Fibroblast of skin of left biceps (primary cell): ENCODE results near the gene KIFC1.
A peak's percentile ranks its signal among the peaks of the same experiment; 100 is the strongest.

ENCODE experiments used
- DNase-seq, 2 experiments: peaks; one replicate each; pipeline ENCODE4 v3.0.0-alpha.2; 2013; ENCODE audit warnings: low read depth in 2 of 2

Gene KIFC1

GRCh38 chr6:33443025-33443424 lies 51.4 kb downstream of the KIFC1 start:
- DNase-seq = no peak

DNA sequence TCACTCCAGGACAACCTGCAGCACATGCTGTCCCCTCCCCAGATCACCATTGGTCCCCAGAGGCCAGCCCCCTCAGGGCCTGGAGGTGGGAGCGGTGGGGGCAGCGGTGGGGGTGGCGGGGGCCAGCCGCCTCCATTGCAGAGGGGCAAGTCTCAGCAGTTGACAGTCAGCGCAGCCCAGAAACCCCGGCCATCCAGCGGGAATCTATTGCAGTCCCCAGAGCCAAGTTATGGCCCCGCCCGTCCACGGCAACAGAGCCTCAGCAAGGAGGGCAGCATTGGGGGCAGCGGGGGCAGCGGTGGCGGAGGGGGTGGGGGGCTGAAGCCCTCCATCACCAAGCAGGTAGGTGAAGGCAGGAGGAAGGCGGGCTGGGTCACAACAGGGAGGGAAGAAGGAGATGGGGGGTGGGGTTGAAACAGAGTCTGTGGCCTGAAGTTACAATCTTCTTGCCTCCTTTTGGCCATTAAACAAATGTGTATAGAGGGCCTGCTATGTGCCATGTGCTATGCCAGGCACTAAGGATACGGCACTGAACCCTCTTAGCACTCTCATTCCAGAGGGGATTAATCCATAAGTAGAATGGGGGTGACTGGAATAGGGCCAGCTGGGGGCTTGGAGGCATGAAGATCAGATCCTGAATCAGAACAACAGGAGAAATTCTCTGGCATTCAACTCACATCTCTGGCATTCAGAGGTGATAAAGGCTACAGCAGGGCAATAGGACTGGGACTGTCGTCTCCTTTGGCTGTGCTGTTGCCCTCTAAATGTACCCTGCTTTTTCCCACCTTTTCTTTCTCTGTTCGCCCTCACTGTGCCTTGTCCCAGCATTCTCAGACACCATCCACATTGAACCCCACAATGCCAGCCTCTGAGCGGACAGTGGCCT lies 52.2 kb downstream of the KIFC1 start:
- DNase-seq = no peak

- no peak for DNase-seq
These were observed 53.5 kb downstream of the KIFC1 start for GRCh38 chr6:33445119-33445603.

DNA sequence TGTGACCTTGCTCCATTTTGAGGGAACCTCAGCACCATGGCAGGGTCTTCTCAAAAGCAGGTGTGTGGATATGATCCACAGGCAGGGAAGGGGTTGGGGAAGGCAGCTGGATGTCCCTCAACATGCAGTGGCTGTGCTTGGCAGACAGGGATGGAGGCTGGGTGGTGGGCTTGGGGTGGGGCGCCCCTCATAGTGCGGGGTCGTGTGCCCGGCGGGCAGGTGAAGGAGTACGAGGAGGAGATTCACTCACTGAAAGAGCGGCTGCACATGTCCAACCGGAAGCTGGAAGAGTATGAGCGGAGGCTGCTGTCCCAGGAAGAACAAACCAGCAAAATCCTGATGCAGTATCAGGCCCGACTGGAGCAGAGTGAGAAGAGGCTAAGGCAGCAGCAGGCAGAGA lies 54.7 kb downstream of the KIFC1 start:
- no peak for DNase-seq

- no peak for DNase-seq
These were observed 58.8 kb downstream of the KIFC1 start for GRCh38 chr6:33450434-33450833.

DNA sequence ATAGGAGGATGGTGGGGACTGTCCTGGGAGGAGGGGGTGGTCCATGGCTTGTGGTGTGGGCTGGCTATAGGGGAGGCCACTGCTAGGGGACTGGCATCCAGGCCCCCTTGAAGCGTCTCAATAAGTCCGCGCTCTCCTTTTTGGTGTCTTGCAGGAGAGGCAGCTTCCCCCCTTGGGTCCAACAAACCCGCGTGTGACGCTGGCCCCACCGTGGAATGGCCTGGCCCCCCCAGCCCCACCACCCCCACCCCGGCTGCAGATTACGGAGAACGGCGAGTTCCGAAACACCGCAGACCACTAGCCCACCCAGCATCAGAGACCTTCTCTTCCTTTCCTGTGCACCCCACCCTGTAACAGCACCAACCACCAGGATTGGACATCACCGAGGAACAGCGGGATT lies 60.0 kb downstream of the KIFC1 start:
- no peak for DNase-seq

- DNase-seq = no peak
These were observed 60.9 kb downstream of the KIFC1 start for GRCh38 chr6:33452496-33452895.

GRCh38 chr6:33453393-33454008 lies 61.9 kb downstream of the KIFC1 start:
- no peak for DNase-seq

- DNase-seq = peak; percentile 83 to 85
These were observed 62.7 kb downstream of the KIFC1 start, which contains the start of gene ZBTB9 for GRCh38 chr6:33454009-33454946. Gene ZBTB9 (plus strand): TSS chr6:33454576. CDS start chr6:33455101, 525 bp downstream.

GRCh38 chr6:33455051-33455450 lies 63.4 kb downstream of the KIFC1 start:
- no peak for DNase-seq

GRCh38 chr6:33456156-33456555 lies 64.5 kb downstream of the KIFC1 start:
- DNase-seq = no peak

DNA sequence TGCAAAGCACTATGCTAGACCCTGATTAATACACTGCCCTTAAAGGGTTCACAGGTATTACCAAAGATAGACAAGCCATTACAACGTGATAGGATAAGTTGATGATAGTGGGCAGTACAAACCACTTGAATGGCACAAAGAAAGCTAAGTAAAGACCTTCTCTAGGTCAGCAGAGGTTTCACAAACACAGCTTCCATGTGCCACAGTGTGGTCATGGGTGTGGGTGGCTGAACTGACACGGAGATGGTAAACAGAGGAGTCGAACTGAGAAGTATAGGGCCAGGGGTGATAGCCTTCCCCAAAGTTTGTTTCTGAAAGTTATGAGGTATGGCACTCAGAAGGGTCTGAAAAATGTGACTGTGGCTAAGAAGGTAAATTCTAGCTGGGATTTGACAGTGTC lies 67.1 kb downstream of the KIFC1 start:
- no peak for DNase-seq

DNA sequence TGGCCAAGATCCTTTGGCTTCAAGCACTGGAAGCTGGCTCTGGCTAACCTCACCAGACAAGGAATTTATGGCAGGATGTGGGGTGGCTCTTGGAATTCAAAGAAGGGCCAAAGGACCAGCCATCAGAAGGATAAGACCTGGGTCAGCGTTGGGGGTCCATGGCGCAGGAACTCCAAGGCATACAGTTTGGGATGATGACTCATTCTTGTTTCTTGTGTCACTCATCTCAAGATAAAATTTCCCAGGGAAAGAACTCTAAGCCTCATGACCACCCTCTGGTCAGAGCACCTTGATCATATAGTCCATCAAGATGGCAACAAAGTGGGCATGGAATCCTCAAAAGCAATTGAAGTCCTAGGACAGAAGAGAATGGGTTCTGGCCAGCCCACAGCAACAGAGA lies 67.6 kb downstream of the KIFC1 start:
- DNase-seq = no peak
